Upper lobe of left lung (tissue), 4 donors: ENCODE measurements around the gene YIPF1.

Experiments used
- EP300 ChIP-seq, 4 donors: sonication (generic); formaldehyde crosslinking; IDR thresholded peaks; one replicate each; pipeline ENCODE4 v1.5.1; 2017; ENCODE audit warnings: antibody characterized with exemption in 4 of 4, control low read depth in 2 of 4
- POLR2A ChIP-seq, 4 donors: fragments of 450-650 bp; IDR thresholded peaks; one replicate each; pipeline ENCODE4 v1.5.1; 2016 to 2017; ENCODE audit warnings: antibody characterized with exemption in 4 of 4, mild to moderate bottlenecking in 2 of 4
- TF ChIP-seq, protein P1 (sequence below), 6 experiments: fragments of 450-650 bp in 4 of 6; fragments of 200-600 bp in 2 of 6; sonication (generic) in 2 of 6; IDR thresholded peaks; one replicate each; pipeline ENCODE4 v1.5.1; 2016 to 2019; ENCODE audit warnings: antibody characterized with exemption in 6 of 6

DNA sequence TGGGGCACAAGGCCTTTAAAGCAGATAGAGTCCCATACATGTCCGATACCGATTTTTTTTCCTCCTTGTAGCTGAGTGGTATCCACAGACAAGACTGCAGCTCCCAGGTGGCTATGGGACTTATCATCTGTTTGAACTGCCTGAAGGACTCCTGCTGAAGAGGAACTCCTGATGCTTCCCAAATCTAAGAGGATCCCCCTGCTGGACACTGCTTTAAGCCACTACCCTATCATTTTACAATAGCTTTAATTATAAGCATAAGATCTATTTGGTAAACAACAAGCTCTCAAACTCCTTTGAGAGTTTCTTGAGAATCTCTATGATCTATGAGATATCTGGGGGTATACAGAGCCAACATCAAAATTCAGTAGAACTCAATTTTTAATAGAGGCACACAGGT is 63.2 kb downstream of the YIPF1 start:
- TF ChIP-seq, protein P1, sequence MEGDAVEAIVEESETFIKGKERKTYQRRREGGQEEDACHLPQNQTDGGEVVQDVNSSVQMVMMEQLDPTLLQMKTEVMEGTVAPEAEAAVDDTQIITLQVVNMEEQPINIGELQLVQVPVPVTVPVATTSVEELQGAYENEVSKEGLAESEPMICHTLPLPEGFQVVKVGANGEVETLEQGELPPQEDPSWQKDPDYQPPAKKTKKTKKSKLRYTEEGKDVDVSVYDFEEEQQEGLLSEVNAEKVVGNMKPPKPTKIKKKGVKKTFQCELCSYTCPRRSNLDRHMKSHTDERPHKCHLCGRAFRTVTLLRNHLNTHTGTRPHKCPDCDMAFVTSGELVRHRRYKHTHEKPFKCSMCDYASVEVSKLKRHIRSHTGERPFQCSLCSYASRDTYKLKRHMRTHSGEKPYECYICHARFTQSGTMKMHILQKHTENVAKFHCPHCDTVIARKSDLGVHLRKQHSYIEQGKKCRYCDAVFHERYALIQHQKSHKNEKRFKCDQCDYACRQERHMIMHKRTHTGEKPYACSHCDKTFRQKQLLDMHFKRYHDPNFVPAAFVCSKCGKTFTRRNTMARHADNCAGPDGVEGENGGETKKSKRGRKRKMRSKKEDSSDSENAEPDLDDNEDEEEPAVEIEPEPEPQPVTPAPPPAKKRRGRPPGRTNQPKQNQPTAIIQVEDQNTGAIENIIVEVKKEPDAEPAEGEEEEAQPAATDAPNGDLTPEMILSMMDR (IDR thresholded peaks at IDR 0.05) = no peak
- no peak for TF ChIP-seq POLR2A (IDR thresholded peaks at IDR 0.05)
- TF ChIP-seq EP300 (IDR thresholded peaks at IDR 0.05) = no peak
